Mucosa of descending colon (tissue), 3 donors: ENCODE results near the gene TMEM117. TPM values are rescaled to one million over a fixed set of nuclear protein-coding genes. Genes with fewer than 3 reads are reported as not detected.

ENCODE experiments used
- ATAC-seq: fragments of 200-7000 bp; cut with Tn5 transposase; one replicate; pipeline ENCODE4 v1.9.1; 2020; ENCODE audit warnings: mild to moderate bottlenecking, moderate library complexity
- DNase-seq, 3 donors: peaks; one replicate each; pipeline ENCODE4 v3.0.0-alpha.2; 2020
- H3K36me3 ChIP-seq: fragments of 200-600 bp; one replicate; pipeline ENCODE4 v1.8.0; 2021; ENCODE audit warnings: low read depth, mild to moderate bottlenecking
- H3K4me1 ChIP-seq: fragments of 200-600 bp; one replicate; pipeline ENCODE4 v1.8.0; 2021; ENCODE audit warnings: low read depth, mild to moderate bottlenecking
- H3K4me3 ChIP-seq: fragments of 200-600 bp; one replicate; pipeline ENCODE4 v1.8.0; 2021; ENCODE audit warnings: mild to moderate bottlenecking
- H3K9me3 ChIP-seq: fragments of 200-600 bp; one replicate; pipeline ENCODE4 v1.8.0; 2021; ENCODE audit warnings: mild to moderate bottlenecking
- intact Hi-C, 2 donors: fragments of 100-400 bp; cut with DNase I in 1 of 2; cut with micrococcal nuclease in 1 of 2; formaldehyde crosslinking; loops; one replicate each; pipeline versions ENCODE4 v1.11.0 to v1.11.1; 2022; cut with DNase I, micrococcal nuclease
- long read RNA-seq, 2 donors: library from polyadenylated mRNA; unstranded; transcript quantifications; one replicate each; pipeline ENCODE4 v2.0.0, GENCODE V29; 2019 to 2021
- total RNA-seq, 3 donors: library from RNA; stranded (reverse); fragmentation: NEBNext Ultra II Directional in 2 of 3; extraction: Animal tissue kit (Norgen Biotek cat#: 25700) in 2 of 3; gene quantifications; one replicate each; pipeline versions ENCODE4 v1.2.1 to v1.2.4, GENCODE V29; 2021 to 2023
- TF ChIP-seq, protein P1 (sequence below): fragments of 200-600 bp; IDR thresholded peaks from one replicate; pipeline ENCODE4 v1.8.0; 2022; ENCODE audit warnings: antibody characterized with exemption, mild to moderate bottlenecking
- donor health status: DM: no; HTN: no; CAD: no; lungs with moderate emphysema.
- donor health status: DM: no; HTN: no; CAD: no.
- donor health status: DM: no; HTN: yes; CAD: no.

The TMEM117 gene
- total RNA-seq: 10 to 100 TPM; 10.1 to 15.2 (median 12.3) TPM
- long read RNA-seq, donor 1, transcript TMEM117-201 (8 exons, 2,758 nt): major isoform, 6 of 11 reads
- long read RNA-seq, donor 1, partial matches to known transcripts: 1 of 11 reads
- long read RNA-seq, donor 1, other reads (novel, unspliced or antisense): 4 of 11 reads
- long read RNA-seq, donor 2, partial matches to known transcripts: 0 of 2 reads
- long read RNA-seq, donor 2, other reads (novel, unspliced or antisense): 1 of 2 reads

DNA sequence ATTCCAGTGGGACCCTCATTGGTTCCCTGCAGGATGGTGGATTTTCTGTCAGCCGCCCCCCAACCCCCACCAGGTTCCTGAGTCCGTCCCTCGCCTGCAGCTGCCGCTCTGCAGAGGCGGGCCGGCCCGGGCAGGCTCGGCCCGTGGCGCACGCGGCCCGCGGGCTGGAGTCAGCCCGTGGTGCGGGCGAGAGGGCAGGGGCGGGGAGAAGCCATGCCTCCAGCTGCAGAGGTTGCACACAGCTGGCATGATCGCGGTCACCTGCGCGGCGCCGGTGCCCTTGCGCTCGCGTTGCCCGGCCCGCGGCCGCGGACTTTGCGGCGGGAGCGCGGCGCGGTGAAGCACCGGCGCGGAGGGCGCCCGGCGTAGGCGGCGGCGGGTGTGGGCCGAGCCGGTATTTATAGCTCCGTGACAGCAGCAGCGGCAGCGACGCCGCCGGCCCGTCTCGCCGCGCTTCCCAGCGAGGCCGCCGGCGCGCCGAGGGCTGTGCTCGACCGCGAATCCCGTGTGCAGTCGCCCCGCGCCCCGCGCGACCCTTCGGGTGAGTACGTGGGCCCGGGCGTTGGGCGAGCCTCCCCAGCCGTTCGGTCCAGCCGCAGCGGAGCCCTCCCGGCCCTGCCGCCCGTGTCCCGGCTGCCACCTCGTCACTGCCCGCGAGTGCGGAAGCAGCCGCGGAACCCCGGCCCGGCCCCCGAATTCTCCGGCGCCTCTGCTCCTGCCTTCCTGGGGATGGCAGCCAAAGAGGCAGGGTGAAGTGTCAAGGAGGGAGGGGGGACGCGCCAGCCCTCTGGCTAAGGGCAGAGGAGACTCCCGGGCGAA is at the start of gene TMEM117:
Gene TMEM117, plus strand, starts transcription at position 426 of the 819 bp plus-strand sequence.
- ATAC-seq: peak; percentile 92
- TF ChIP-seq, protein P1, sequence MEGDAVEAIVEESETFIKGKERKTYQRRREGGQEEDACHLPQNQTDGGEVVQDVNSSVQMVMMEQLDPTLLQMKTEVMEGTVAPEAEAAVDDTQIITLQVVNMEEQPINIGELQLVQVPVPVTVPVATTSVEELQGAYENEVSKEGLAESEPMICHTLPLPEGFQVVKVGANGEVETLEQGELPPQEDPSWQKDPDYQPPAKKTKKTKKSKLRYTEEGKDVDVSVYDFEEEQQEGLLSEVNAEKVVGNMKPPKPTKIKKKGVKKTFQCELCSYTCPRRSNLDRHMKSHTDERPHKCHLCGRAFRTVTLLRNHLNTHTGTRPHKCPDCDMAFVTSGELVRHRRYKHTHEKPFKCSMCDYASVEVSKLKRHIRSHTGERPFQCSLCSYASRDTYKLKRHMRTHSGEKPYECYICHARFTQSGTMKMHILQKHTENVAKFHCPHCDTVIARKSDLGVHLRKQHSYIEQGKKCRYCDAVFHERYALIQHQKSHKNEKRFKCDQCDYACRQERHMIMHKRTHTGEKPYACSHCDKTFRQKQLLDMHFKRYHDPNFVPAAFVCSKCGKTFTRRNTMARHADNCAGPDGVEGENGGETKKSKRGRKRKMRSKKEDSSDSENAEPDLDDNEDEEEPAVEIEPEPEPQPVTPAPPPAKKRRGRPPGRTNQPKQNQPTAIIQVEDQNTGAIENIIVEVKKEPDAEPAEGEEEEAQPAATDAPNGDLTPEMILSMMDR: no peak
- peak; percentile 69 to 82 (median 82) for DNase-seq
- intact Hi-C loops: loop anchor here in 1 of 2 donors (5.0 kb wide), 1 partner anchor 79 kb away; the partner anchor contains the start of genes IRAK4 and PUS7L
- no peaks in the 10 kb centered on the region for H3K9me3 ChIP-seq
- peaks cover 5% of the 10 kb centered on the region for H3K4me1 ChIP-seq
- peak within 1 kb of the TSS; percentile 65 for H3K4me3 ChIP-seq
- no peaks in the 10 kb centered on the region for H3K36me3 ChIP-seq

DNA sequence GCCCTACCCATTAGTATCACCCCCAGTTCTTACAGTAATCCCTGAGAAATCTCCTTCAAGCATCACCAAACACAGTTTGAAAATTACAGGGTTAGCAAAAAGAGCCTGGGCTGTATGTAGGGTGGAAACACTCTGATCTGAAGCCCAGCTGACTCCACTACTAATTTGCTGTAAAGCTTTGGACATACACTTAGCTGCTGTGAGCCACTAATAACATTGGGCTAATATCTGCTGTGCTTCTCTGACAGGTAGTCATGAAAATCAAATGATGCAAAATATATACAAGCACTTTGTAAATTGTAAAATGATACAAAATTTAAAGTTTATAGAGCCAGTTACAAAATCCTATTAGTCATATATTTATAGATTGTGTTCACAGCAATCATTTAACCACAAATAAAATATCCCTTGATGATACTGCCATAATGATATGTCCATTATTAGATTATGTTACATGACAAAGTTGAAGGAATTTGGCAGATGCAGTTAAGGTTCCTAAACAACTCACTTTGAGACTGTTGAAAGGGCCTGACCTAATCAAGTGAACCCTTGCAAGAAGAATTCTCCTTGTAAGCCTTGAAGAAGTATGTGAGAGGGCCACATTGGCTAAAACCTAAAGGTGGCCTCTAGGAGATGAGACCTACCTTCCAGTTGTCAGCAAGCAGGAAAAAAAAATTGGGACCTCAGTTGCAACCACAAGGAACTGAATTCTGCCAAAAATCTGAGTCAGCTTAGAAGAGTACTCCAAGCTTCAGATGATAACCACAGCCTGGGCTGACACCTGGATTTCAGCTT is 48.8 kb upstream of the TMEM117 start:
- H3K4me1 ChIP-seq: no peaks in the 10 kb centered on the region
- TF ChIP-seq, protein P1: no peak
- DNase-seq (no peak), ATAC-seq (no peak)
- intact Hi-C loops: no loop called here
- H3K36me3 ChIP-seq: no peaks in the 10 kb centered on the region
- no peaks in the 10 kb centered on the region for H3K9me3 ChIP-seq
- no peak overlapping the region for H3K4me3 ChIP-seq

DNA sequence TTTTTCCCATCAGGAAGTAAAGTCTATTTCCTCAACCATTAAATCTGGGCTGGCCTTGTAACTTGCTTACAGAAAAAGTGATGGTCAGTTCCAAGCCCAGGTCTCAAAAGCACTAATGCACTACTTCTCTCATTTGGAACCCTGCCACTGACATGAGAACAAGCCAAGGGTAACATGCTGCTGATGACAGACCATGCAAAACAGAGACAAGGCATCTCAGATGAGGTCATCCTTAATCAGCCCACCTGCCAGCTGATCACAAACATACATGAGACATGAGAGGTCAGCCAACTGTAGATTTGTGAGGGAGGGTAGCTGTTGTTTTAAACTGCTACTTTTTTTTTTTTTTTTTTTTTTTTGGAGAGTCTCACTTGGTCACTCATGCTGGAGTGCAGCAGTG is 45.9 kb upstream of the TMEM117 start:
- ATAC-seq: no peak
- no peaks in the 10 kb centered on the region for H3K9me3 ChIP-seq
- no peak overlapping the region for H3K4me3 ChIP-seq
- H3K36me3 ChIP-seq: no peaks in the 10 kb centered on the region
- TF ChIP-seq, protein P1: no peak
- H3K4me1 ChIP-seq: no peaks in the 10 kb centered on the region
- no peak for DNase-seq
- intact Hi-C loops: no loop called here

DNA sequence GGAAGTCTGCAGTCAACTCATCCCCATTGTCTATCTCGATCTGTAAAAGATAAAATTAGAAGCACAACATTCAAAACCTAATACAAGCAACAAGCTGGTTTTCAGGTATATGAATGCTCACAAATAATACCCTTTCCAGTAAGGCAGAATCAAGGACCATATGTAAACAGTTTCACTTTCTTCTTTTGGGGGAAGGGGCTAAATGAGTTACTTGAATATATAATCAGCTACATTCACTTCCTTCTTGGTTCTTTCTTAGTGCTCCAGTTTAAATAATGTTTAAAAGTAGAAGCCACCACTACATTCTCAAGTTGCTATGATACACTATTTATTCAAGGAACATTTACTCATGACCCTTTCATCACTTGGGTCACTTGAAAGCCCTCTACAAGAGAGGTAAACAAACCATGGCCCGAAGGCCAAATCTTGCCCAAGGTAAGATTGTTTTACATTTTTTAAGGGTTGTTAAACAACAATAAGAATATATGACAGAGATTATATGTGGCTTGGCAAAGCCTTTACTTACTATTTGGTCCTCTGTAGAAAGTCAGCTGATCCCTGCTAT is 40.1 kb upstream of the TMEM117 start:
- TF ChIP-seq, protein P1: no peak
- intact Hi-C loops: no loop called here
- no peaks in the 10 kb centered on the region for H3K4me1 ChIP-seq
- no peak overlapping the region for H3K4me3 ChIP-seq
- DNase-seq (no peak), ATAC-seq (no peak)
- no peaks in the 10 kb centered on the region for H3K9me3 ChIP-seq
- no peaks in the 10 kb centered on the region for H3K36me3 ChIP-seq

DNA sequence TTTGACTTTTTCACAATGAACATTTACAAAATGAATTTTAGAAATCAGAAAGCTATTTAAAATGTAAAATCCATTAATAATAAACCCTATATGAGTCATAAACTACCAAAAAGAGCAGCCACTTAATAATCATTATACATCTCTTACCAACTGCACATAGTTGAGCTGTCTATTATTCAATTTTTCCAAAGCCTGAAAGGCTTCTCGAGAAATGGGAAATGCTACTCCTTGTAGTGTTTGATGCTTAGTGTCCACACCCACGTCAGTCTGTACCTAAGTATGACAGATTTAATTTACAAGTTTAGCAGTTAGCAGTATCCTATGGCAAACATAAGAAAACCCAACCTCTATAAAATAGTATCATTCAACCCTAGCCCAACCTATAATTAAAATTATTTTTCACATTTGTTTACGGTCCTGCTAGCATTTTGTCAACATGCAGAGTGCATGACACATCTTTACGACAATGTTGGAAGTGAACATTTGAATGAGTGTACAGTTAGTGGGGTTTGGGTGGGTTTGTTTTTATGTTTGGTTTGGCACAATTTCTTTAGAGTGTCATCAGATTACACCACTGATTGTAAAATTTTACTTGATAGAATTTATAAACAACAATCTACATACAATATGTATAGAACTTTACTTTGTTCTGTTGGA is 38.2 kb upstream of the TMEM117 start:
- Histone ChIP-seq H3K36me3 (peaks cover 5% of the 10 kb centered on the region), H3K4me1 (no peaks in the 10 kb centered on the region), H3K4me3 (no peak overlapping the region), H3K9me3 (no peaks in the 10 kb centered on the region)
- TF ChIP-seq, protein P1: no peak
- intact Hi-C loops: no loop called here
- ATAC-seq (no peak), DNase-seq (no peak)
